A673 (cell line): Measurements from ENCODE around the gene CCR5AS.

Experiments used
- EZH2 ChIP-seq: fragments of 200-600 bp; sonication (generic); IDR thresholded peaks from 2 replicates; pipeline ENCODE4 v1.6.1; 2017; ENCODE audit warnings: borderline replicate concordance, low read depth, mild to moderate bottlenecking, mixed read lengths, antibody characterized with exemption, low read length; ENCODE audit not compliant: poor library complexity, severe bottlenecking
- TF ChIP-seq, protein P1 (sequence below): fragments of 300-800, 200-600 bp; sonication (generic); conservative IDR thresholded peaks from 2 replicates; pipeline ENCODE4 v1.5.1; 2017; ENCODE audit warnings: low read depth, mild to moderate bottlenecking, antibody characterized with exemption, low read length, moderate library complexity, mixed read lengths

GRCh38 chr3:46422617-46423016 is 15.8 kb upstream of the CCR5AS start:
- TF ChIP-seq, protein P1, sequence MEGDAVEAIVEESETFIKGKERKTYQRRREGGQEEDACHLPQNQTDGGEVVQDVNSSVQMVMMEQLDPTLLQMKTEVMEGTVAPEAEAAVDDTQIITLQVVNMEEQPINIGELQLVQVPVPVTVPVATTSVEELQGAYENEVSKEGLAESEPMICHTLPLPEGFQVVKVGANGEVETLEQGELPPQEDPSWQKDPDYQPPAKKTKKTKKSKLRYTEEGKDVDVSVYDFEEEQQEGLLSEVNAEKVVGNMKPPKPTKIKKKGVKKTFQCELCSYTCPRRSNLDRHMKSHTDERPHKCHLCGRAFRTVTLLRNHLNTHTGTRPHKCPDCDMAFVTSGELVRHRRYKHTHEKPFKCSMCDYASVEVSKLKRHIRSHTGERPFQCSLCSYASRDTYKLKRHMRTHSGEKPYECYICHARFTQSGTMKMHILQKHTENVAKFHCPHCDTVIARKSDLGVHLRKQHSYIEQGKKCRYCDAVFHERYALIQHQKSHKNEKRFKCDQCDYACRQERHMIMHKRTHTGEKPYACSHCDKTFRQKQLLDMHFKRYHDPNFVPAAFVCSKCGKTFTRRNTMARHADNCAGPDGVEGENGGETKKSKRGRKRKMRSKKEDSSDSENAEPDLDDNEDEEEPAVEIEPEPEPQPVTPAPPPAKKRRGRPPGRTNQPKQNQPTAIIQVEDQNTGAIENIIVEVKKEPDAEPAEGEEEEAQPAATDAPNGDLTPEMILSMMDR: no peak
- TF ChIP-seq EZH2: no peak
